Muscle of leg (tissue), 11 donors: Measurements from ENCODE around the gene SGCD. TPM values are rescaled to one million over a fixed set of nuclear protein-coding genes. Genes with fewer than 3 reads are reported as not detected.

Experiments
- DNase-seq: peaks from one replicate; pipeline ENCODE4 v3.0.0; 2013
- H3K27ac ChIP-seq: one replicate; pipeline ENCODE4 v1.5.1; 2013; ENCODE audit warnings: mild to moderate bottlenecking, low read length, control low read depth
- H3K27me3 ChIP-seq: one replicate; pipeline ENCODE4 v1.6.1; 2013; ENCODE audit warnings: low read length; ENCODE audit not compliant: control insufficient read depth, insufficient read depth
- H3K36me3 ChIP-seq: one replicate; pipeline ENCODE4 v1.6.1; 2013; ENCODE audit warnings: low read length; ENCODE audit not compliant: control insufficient read depth, insufficient read depth
- H3K4me1 ChIP-seq: one replicate; pipeline ENCODE4 v1.6.1; 2013; ENCODE audit warnings: low read length; ENCODE audit not compliant: control insufficient read depth, insufficient read depth
- H3K4me3 ChIP-seq: one replicate; pipeline ENCODE4 v1.5.1; 2013; ENCODE audit warnings: low read length, control low read depth
- H3K9me3 ChIP-seq: replicated peaks from 2 replicates; pipeline ENCODE4 v1.6.1; 2013; ENCODE audit warnings: low read depth, low read length; ENCODE audit not compliant: control insufficient read depth
- WGBS: methylation state at CpG from one replicate; pipeline ENCODE4 v1.1.5; 2013; ENCODE audit warnings: missing lambda C conversion rate; ENCODE audit not compliant: insufficient coverage; 5-methylcytosine and 5-hydroxymethylcytosine counted together
- polyA plus RNA-seq, 8 donors: library from polyadenylated mRNA; unstranded; fragments of 120-200 nt; gene quantifications; one replicate each; pipeline versions ENCODE4 v1.2.1 to v1.2.3, GENCODE V29; 2013; ENCODE audit warnings: inconsistent platforms in 1 of 8, low replicate concordance in 1 of 8; ENCODE audit not compliant: insufficient read length in 8 of 8, insufficient read depth in 1 of 8
- total RNA-seq: library from RNA; stranded (reverse); fragments of 120-200 nt; gene quantifications from one replicate; pipeline ENCODE4 v1.2.4, GENCODE V29; 2013

SGCD gene
- total and polyA plus RNA-seq, 9 donors: 35.2 to 92.5 (median 82.7) TPM

- DNase-seq: peak; percentile 80
- peaks cover 2% of the 10 kb centered on the region for H3K4me1 ChIP-seq
- no peak overlapping the region for H3K27ac ChIP-seq
These were observed 257.9 kb downstream of the SGCD start for GRCh38 chr5:156584871-156585270.

DNA sequence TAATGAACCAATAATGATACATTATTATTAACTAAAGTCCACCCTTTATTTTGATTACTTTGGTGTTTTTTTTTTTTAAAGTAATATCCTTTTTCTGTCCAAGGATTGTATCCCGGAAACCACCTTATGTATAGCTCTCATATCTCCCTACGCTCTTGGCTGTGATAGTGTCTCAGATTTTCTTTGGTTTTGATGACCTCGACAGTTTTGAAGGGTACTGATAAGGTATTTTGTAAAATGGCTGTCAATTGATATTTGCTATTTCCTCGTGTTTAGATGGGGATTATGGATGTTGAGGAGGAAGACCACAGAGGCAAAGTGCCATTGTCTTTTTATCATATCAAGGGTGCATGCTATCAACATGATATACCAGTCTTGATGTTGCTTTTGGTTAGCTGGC lies 259.0 kb downstream of the SGCD start:
- peaks cover 2% of the 10 kb centered on the region for H3K4me1 ChIP-seq
- no peak for DNase-seq

More at GRCh38 chr5:156584871-156585270, 257.9 kb downstream of the SGCD start:
- H3K27me3 ChIP-seq: no peaks in the 10 kb centered on the region
- H3K36me3 ChIP-seq: no peaks in the 10 kb centered on the region
- H3K9me3 ChIP-seq: no peaks in the 10 kb centered on the region
- H3K4me3 ChIP-seq: no peak overlapping the region

DNA sequence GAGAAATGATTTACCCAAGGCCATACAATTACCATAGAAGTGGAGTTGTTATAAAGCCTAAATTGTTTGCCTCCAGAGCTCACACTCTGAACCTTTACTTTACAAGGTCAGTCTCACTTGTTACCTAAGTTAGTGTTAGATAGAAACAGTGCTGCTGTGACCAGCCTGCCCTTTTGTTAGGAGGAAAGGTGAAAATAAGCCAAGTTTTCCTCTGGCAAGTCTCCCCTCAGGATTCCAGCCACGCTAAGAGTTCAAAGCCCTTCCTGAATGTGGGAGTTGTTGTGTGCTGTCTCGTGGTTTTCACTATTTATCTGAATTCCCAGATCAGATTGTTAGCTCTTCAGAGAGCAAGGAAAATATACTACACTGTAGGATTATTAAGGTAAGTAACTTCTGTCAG lies 260.0 kb downstream of the SGCD start:
- Histone ChIP-seq H3K4me1 (peaks cover 2% of the 10 kb centered on the region), H3K27me3 (no peaks in the 10 kb centered on the region), H3K4me3 (no peak overlapping the region), H3K9me3 (no peaks in the 10 kb centered on the region), H3K36me3 (no peaks in the 10 kb centered on the region), H3K27ac (no peak overlapping the region)
- DNase-seq: no peak
- WGBS: no CpG with 5 or more reads among the region's 2 CpGs

More for the DNA sequence above, 259.0 kb downstream of the SGCD start:
- no peaks in the 10 kb centered on the region for H3K9me3 ChIP-seq
- no peaks in the 10 kb centered on the region for H3K27me3 ChIP-seq
- no CpG with 5 or more reads among the region's 4 CpGs for WGBS
- no peak overlapping the region for H3K27ac ChIP-seq
- H3K36me3 ChIP-seq: no peaks in the 10 kb centered on the region
- no peak overlapping the region for H3K4me3 ChIP-seq

DNA sequence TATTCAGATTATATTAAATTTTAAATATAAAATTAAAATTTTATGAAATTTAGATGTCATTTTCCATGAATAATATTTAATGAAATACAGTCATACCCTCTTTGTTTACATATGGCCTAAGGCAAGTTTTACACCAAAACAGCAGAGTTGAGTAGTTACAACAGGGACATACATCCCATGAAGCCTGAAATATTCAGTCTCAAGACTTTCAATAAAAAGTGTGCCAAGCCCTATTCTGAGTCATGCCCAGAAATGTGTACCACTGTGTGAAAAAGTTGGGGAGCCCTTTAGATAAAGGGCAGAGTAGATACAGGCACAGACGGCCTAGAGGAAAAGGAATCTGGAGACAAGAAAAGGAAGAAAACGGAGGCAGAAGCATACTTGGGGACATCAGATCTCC lies 261.3 kb downstream of the SGCD start:
- Histone ChIP-seq H3K9me3 (no peaks in the 10 kb centered on the region), H3K27me3 (no peaks in the 10 kb centered on the region), H3K27ac (no peak overlapping the region), H3K4me3 (no peak overlapping the region), H3K36me3 (peaks cover 5% of the 10 kb centered on the region), H3K4me1 (peaks cover 2% of the 10 kb centered on the region)
- WGBS: no CpG with 5 or more reads among the region's 2 CpGs
- no peak for DNase-seq

GRCh38 chr5:156589104-156589945 lies 262.4 kb downstream of the SGCD start:
- Histone ChIP-seq H3K4me1 (peaks cover 2% of the 10 kb centered on the region), H3K27ac (no peak overlapping the region), H3K9me3 (no peaks in the 10 kb centered on the region), H3K36me3 (peaks cover 5% of the 10 kb centered on the region), H3K27me3 (no peaks in the 10 kb centered on the region), H3K4me3 (no peak overlapping the region)
- WGBS: no CpG with 5 or more reads among the region's 4 CpGs
- peak; percentile 88 for DNase-seq

GRCh38 chr5:156589946-156590216 lies 262.9 kb downstream of the SGCD start:
- H3K4me3 ChIP-seq: no peak overlapping the region
- no peaks in the 10 kb centered on the region for H3K27me3 ChIP-seq
- H3K36me3 ChIP-seq: peaks cover 5% of the 10 kb centered on the region
- H3K27ac ChIP-seq: no peak overlapping the region
- H3K4me1 ChIP-seq: peaks cover 2% of the 10 kb centered on the region
- no peak for DNase-seq
- WGBS: no CpG with 5 or more reads among the region's 4 CpGs
- H3K9me3 ChIP-seq: no peaks in the 10 kb centered on the region

DNA sequence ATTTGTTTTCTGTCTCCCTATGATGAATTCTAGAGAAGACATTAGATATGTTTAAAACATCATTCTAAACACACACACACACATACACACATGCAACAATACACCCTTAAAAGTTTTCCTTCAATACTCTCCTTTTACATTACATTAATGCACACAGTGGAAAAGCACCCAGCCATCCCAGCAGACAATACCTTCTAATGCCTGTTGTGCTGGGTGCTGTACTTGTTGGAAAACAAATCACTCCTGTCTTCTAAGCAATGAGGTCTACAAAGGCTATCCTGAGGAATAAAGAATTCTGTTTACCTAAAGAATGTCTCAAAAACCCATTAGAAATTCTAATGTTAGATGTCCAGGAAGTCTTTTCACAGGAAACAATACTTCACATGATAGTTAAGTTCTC lies 264.0 kb downstream of the SGCD start:
- Histone ChIP-seq H3K9me3 (no peaks in the 10 kb centered on the region), H3K36me3 (peaks cover 7% of the 10 kb centered on the region), H3K27ac (no peak overlapping the region), H3K27me3 (no peaks in the 10 kb centered on the region), H3K4me1 (peaks cover 3% of the 10 kb centered on the region), H3K4me3 (no peak overlapping the region)
- DNase-seq: no peak

DNA sequence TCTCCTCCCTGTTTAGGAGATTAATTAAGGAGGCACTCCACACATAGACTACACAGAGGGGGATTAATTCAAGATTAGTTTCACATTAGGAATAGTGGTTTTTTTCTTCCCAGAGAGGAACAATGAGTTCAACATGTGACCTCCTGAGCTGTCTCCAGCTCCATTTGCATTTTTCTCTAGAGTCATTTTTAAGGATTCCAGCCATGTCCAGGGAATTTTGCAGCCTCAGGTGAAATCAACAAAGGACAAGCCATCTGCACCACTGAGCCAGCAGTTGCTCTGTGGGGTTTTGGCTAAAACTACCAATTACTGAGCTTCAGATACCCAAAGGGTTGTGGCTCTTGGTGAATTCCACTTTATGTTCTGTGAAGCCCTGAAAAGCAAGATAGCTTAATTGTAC lies 264.7 kb downstream of the SGCD start:
- no peaks in the 10 kb centered on the region for H3K9me3 ChIP-seq
- H3K27me3 ChIP-seq: no peaks in the 10 kb centered on the region
- no peak overlapping the region for H3K27ac ChIP-seq

DNA sequence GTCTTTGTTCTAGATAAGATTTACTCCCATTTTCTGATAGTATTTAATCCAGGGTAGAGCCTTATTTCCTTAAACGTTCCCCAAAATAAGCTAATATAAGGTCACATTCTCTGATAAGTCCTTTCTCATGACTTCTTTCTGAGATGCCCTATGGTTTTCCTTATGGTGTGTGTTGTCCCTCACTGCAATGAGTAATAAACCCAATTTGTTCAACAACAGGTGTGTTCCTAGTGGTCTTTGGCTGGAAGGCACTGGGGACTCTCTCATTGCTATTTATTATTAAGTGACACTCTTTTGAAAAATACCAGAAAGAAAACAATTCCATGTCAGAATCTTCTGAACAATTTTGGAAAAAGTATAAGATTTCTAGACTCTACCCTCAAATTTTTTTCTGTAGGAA lies 266.6 kb downstream of the SGCD start:
- no peak for DNase-seq
- Histone ChIP-seq H3K36me3 (peaks cover 11% of the 10 kb centered on the region), H3K9me3 (no peaks in the 10 kb centered on the region), H3K4me1 (peaks cover 2% of the 10 kb centered on the region), H3K27ac (no peak overlapping the region), H3K27me3 (no peaks in the 10 kb centered on the region), H3K4me3 (no peak overlapping the region)
- no CpG with 5 or more reads among the region's 1 CpG for WGBS

More for the DNA sequence above, 264.7 kb downstream of the SGCD start:
- no peak for DNase-seq
- Histone ChIP-seq H3K36me3 (peaks cover 9% of the 10 kb centered on the region), H3K4me1 (peaks cover 3% of the 10 kb centered on the region), H3K4me3 (no peak overlapping the region)

DNA sequence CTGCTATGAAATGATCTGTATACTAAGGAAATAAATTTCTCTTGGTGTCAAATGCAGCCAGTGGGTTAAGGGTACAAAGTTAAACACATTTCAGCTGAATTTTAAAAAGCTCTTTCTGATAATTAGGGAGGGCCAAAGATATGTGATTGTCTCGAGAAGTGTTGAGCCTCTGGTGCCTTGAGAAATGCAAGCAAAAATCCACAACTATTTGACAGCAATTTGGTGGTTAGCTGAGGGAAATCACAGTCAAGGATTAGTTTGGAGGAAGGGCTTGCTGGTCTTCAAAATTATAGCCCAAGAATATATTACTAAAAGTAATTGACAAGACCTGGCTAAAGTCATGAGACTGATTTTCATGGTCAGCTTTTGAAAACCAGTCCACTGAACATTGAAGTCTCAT lies 267.4 kb downstream of the SGCD start:
- peaks cover 2% of the 10 kb centered on the region for H3K4me1 ChIP-seq
- H3K27me3 ChIP-seq: no peaks in the 10 kb centered on the region
- H3K36me3 ChIP-seq: peaks cover 11% of the 10 kb centered on the region
- H3K9me3 ChIP-seq: no peaks in the 10 kb centered on the region
- WGBS: 100% methylated on average over 1 of the region's 1 CpG
- no peak for DNase-seq
- H3K4me3 ChIP-seq: no peak overlapping the region
- H3K27ac ChIP-seq: no peak overlapping the region
